CD4-positive, CD25-positive, alpha-beta regulatory T cell (primary cell): ENCODE measurements around the gene EPB41L3. TPM values are rescaled to one million over a fixed set of nuclear protein-coding genes. Genes with fewer than 3 reads are reported as not detected.

Experiments
- ATAC-seq, 2 donors: fragments of 150-1000 bp; cut with Tn5 transposase; one replicate each; pipeline ENCODE4 v1.10.0; 2021; ENCODE audit warnings: low read depth in 2 of 2, moderate number of reproducible peaks in 2 of 2, moderate library complexity in 1 of 2
- DNase-seq, 3 donors: peaks; one replicate each; pipeline versions ENCODE4 v3.0.0 to v3.0.0-alpha.2; 2012 to 2022; ENCODE audit warnings: mixed read lengths in 1 of 3
- H3K27ac ChIP-seq: one replicate; pipeline ENCODE4 v1.7.0; 2013; ENCODE audit warnings: mild to moderate bottlenecking, low read length; ENCODE audit not compliant: insufficient read depth, poor library complexity, severe bottlenecking
- H3K27me3 ChIP-seq: one replicate; pipeline ENCODE4 v1.7.0; 2013; ENCODE audit warnings: low read length; ENCODE audit not compliant: control insufficient read depth, insufficient read depth
- H3K36me3 ChIP-seq: one replicate; pipeline ENCODE4 v1.7.0; 2013; ENCODE audit warnings: mild to moderate bottlenecking, low read length, moderate library complexity; ENCODE audit not compliant: control insufficient read depth, insufficient read depth
- H3K4me1 ChIP-seq: 2 replicates; pipeline ENCODE4 v1.7.0; 2013; ENCODE audit warnings: mild to moderate bottlenecking, low read length; ENCODE audit not compliant: insufficient read depth, control insufficient read depth, poor library complexity, severe bottlenecking
- H3K4me3 ChIP-seq: one replicate; pipeline ENCODE4 v1.7.0; 2013; ENCODE audit warnings: low read depth, mild to moderate bottlenecking, low read length, moderate library complexity
- H3K9me3 ChIP-seq, 2 experiments: 1 replicate in 1 of 2; 2 replicates in 1 of 2; pipeline ENCODE4 v1.7.0; 2013; ENCODE audit warnings: low read length in 2 of 2, mild to moderate bottlenecking in 1 of 2, moderate library complexity in 1 of 2; ENCODE audit not compliant: control insufficient read depth in 2 of 2
- H3K27ac Mint-ChIP-seq, 3 donors: one replicate each; pipeline ENCODE4 v1.8.0; 2020 to 2022; ENCODE audit warnings: mild to moderate bottlenecking in 3 of 3, mixed read lengths in 3 of 3, moderate library complexity in 2 of 3
- H3K27me3 Mint-ChIP-seq: one replicate; pipeline ENCODE4 v1.8.0; 2022; ENCODE audit warnings: mild to moderate bottlenecking, mixed read lengths
- H3K36me3 Mint-ChIP-seq: one replicate; pipeline ENCODE4 v1.8.0; 2020; ENCODE audit warnings: mixed read lengths
- H3K4me1 Mint-ChIP-seq, 4 donors: one replicate each; pipeline ENCODE4 v1.8.0; 2020 to 2022; ENCODE audit warnings: mixed read lengths in 4 of 4, mild to moderate bottlenecking in 1 of 4
- H3K4me3 Mint-ChIP-seq, 4 donors: one replicate each; pipeline ENCODE4 v1.8.0; 2020 to 2022; ENCODE audit warnings: mild to moderate bottlenecking in 4 of 4, mixed read lengths in 4 of 4, moderate library complexity in 3 of 4
- H3K9me3 Mint-ChIP-seq, 7 donors: one replicate each; pipeline ENCODE4 v1.8.0; 2020 to 2022; ENCODE audit warnings: mixed read lengths in 7 of 7, mild to moderate bottlenecking in 3 of 7, moderate library complexity in 2 of 7
- polyA plus RNA-seq, 4 donors: library from polyadenylated mRNA; unstranded; fragments of 300-500 nt; fragmentation: Illumina TruSeq; gene quantifications; one replicate each; pipeline ENCODE4 v1.2.3, GENCODE V29; 2021
- total RNA-seq: library from RNA; stranded (reverse); gene quantifications from one replicate; pipeline ENCODE4 v1.2.3, GENCODE V29; 2022

Gene EPB41L3
- total and polyA plus RNA-seq, 5 donors from 2014 or later, result 0.52 TPM; not detected in 4

DNA sequence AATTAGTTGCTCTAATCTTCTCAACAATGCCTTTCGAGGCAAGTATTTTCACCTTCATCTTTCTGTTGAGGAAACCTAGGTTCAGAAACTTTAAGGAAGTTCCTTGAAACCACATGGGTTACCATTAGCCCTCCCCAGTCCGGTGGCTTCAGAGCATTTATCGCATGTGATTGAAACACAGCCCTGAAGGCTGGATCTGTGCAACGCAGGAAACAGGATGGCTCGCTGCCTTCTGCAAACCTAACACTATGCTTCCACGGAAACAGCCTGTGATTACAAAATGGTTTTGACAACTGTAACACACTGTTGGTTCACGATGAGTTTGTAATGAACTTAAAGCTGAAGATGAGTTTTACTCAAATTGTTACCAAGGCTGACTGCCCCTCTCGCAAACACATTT lies 68.5 kb downstream of the EPB41L3 start:
- Mint-ChIP-seq H3K36me3 (no peaks in the 10 kb centered on the region), H3K27ac (no peak overlapping the region), H3K9me3 (no peaks in the 10 kb centered on the region), H3K27me3 (peaks cover 6% of the 10 kb centered on the region), H3K4me1 (peaks cover 0 to 2% (median 0%) of the 10 kb centered on the region in 4 donors), H3K4me3 (no peak overlapping the region)
- Histone ChIP-seq H3K27me3 (no peaks in the 10 kb centered on the region), H3K36me3 (no peaks in the 10 kb centered on the region), H3K4me1 (no peaks in the 10 kb centered on the region), H3K27ac (no peak overlapping the region), H3K4me3 (no peak overlapping the region), H3K9me3 (no peaks in the 10 kb centered on the region)
- no peak for DNase-seq
- ATAC-seq, result no peak

- Histone ChIP-seq H3K4me3 (no peak overlapping the region), H3K36me3 (no peaks in the 10 kb centered on the region), H3K27ac (no peak overlapping the region), H3K4me1 (no peaks in the 10 kb centered on the region), H3K9me3 (no peaks in the 10 kb centered on the region), H3K27me3 (no peaks in the 10 kb centered on the region)
- ATAC-seq (no peak), DNase-seq (no peak)
- Mint-ChIP-seq H3K4me1 (no peaks in the 10 kb centered on the region), H3K27me3 (peaks cover 16% of the 10 kb centered on the region), H3K36me3 (no peaks in the 10 kb centered on the region), H3K27ac (no peak overlapping the region), H3K9me3 (no peaks in the 10 kb centered on the region), H3K4me3 (no peak overlapping the region)
Observed at GRCh38 chr18:5469340-5469739, 74.5 kb downstream of the EPB41L3 start.

DNA sequence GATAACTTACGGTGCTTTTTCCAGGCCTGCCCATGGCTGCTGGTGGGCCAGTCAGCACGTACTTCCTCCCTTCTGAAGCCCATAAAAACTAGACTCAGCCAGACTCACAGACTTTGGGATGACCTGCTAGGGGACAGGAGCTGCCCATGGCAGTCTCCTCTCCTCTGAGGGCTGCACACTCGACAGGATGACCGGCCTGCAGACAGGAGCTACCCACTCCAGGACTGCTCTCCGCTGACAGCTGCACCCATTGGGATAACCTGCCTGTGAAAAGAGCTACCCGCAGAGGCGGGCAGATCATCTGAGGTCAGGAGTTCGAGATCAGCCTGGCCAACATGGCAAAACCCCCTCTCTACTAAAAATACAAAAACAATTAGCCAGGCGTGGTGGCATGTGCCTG lies 75.4 kb downstream of the EPB41L3 start:
- DNase-seq (no peak), ATAC-seq (no peak)
- peaks cover 11% of the 10 kb centered on the region for H3K27me3 Mint-ChIP-seq
- Histone ChIP-seq H3K4me3 (no peak overlapping the region), H3K9me3 (no peaks in the 10 kb centered on the region), H3K36me3 (no peaks in the 10 kb centered on the region), H3K27ac (no peak overlapping the region), H3K27me3 (no peaks in the 10 kb centered on the region), H3K4me1 (no peaks in the 10 kb centered on the region)
- H3K9me3 Mint-ChIP-seq, result no peaks in the 10 kb centered on the region
- no peaks in the 10 kb centered on the region for H3K4me1 Mint-ChIP-seq
- no peak overlapping the region for H3K4me3 Mint-ChIP-seq
- no peak overlapping the region for H3K27ac Mint-ChIP-seq
- no peaks in the 10 kb centered on the region for H3K36me3 Mint-ChIP-seq

DNA sequence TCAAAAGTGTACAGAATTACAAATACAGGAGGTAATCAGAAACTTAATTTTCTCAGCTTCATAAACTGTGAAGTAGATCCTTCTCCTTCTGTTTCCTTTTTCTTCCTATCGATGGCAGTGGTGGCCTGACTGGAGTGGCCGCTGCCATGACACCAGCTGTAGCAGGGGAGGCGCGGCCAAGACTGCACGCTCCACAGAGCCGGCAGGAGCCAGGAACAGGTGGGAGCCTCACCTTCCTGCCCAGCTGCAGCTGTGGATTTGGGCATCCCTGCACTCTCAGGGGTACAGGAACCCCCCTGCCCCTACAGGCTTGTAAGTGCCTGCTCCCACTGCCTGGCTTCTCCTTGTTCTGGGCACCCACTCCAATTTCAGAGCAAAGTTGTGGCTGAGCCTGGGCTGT lies 76.1 kb downstream of the EPB41L3 start:
- no peak overlapping the region for H3K27ac ChIP-seq
- no peaks in the 10 kb centered on the region for H3K36me3 ChIP-seq
- peaks cover 11% of the 10 kb centered on the region for H3K27me3 Mint-ChIP-seq
- no peaks in the 10 kb centered on the region for H3K36me3 Mint-ChIP-seq
- DNase-seq (no peak), ATAC-seq (no peak)
- H3K4me3 ChIP-seq, result no peak overlapping the region
- H3K9me3 Mint-ChIP-seq, result no peaks in the 10 kb centered on the region
- no peaks in the 10 kb centered on the region for H3K4me1 ChIP-seq
- H3K27me3 ChIP-seq, result no peaks in the 10 kb centered on the region
- H3K27ac Mint-ChIP-seq, result no peak overlapping the region
- no peaks in the 10 kb centered on the region for H3K9me3 ChIP-seq
- no peak overlapping the region for H3K4me3 Mint-ChIP-seq
- no peaks in the 10 kb centered on the region for H3K4me1 Mint-ChIP-seq

- Mint-ChIP-seq H3K36me3 (no peaks in the 10 kb centered on the region), H3K4me3 (no peak overlapping the region), H3K27ac (no peak overlapping the region), H3K9me3 (no peaks in the 10 kb centered on the region), H3K27me3 (peaks cover 11% of the 10 kb centered on the region), H3K4me1 (no peaks in the 10 kb centered on the region)
- no peaks in the 10 kb centered on the region for H3K4me1 ChIP-seq
- no peaks in the 10 kb centered on the region for H3K27me3 ChIP-seq
- ATAC-seq, result no peak
- H3K27ac ChIP-seq, result no peak overlapping the region
- no peaks in the 10 kb centered on the region for H3K9me3 ChIP-seq
- no peak for DNase-seq
- H3K36me3 ChIP-seq, result no peaks in the 10 kb centered on the region
- no peak overlapping the region for H3K4me3 ChIP-seq
Observed at GRCh38 chr18:5466256-5466655, 77.5 kb downstream of the EPB41L3 start.

- no peak for ATAC-seq
- Histone ChIP-seq H3K9me3 (no peaks in the 10 kb centered on the region), H3K4me3 (no peak overlapping the region), H3K4me1 (no peaks in the 10 kb centered on the region), H3K27ac (no peak overlapping the region), H3K36me3 (no peaks in the 10 kb centered on the region), H3K27me3 (no peaks in the 10 kb centered on the region)
- Mint-ChIP-seq H3K27me3 (peaks cover 11% of the 10 kb centered on the region), H3K9me3 (no peaks in the 10 kb centered on the region), H3K27ac (no peak overlapping the region), H3K4me1 (no peaks in the 10 kb centered on the region), H3K36me3 (no peaks in the 10 kb centered on the region), H3K4me3 (no peak overlapping the region)
- DNase-seq, result no peak
Observed at GRCh38 chr18:5464251-5464650, 79.5 kb downstream of the EPB41L3 start.

- H3K4me3 Mint-ChIP-seq, result no peak overlapping the region
- H3K36me3 Mint-ChIP-seq, result no peaks in the 10 kb centered on the region
Observed at GRCh38 chr18:5463831-5464230, 80.0 kb downstream of the EPB41L3 start.

GRCh38 chr18:5463390-5463789 lies 80.4 kb downstream of the EPB41L3 start:
- DNase-seq (no peak), ATAC-seq (no peak)
- Histone ChIP-seq H3K27me3 (no peaks in the 10 kb centered on the region), H3K4me1 (no peaks in the 10 kb centered on the region), H3K9me3 (no peaks in the 10 kb centered on the region), H3K27ac (no peak overlapping the region), H3K36me3 (no peaks in the 10 kb centered on the region), H3K4me3 (no peak overlapping the region)
- Mint-ChIP-seq H3K27me3 (peaks cover 11% of the 10 kb centered on the region), H3K4me3 (no peak overlapping the region), H3K4me1 (no peaks in the 10 kb centered on the region), H3K27ac (no peak overlapping the region), H3K36me3 (no peaks in the 10 kb centered on the region), H3K9me3 (no peaks in the 10 kb centered on the region)

More at GRCh38 chr18:5463831-5464230, 80.0 kb downstream of the EPB41L3 start:
- no peak for DNase-seq
- ATAC-seq, result no peak
- Histone ChIP-seq H3K4me1 (no peaks in the 10 kb centered on the region), H3K9me3 (no peaks in the 10 kb centered on the region), H3K27ac (no peak overlapping the region), H3K4me3 (no peak overlapping the region), H3K27me3 (no peaks in the 10 kb centered on the region), H3K36me3 (no peaks in the 10 kb centered on the region)
- no peaks in the 10 kb centered on the region for H3K9me3 Mint-ChIP-seq
- peaks cover 11% of the 10 kb centered on the region for H3K27me3 Mint-ChIP-seq
- no peaks in the 10 kb centered on the region for H3K4me1 Mint-ChIP-seq
- H3K27ac Mint-ChIP-seq, result no peak overlapping the region
